Fibroblast of lung (primary cell): ENCODE results near the gene UNC5A. TPM values are rescaled to one million over a fixed set of nuclear protein-coding genes. Genes with fewer than 3 reads are reported as not detected.

ENCODE experiments used
- DNase-seq, 2 donors: peaks; one replicate each; pipeline versions ENCODE4 v3.0.0 to v3.0.0-alpha.2; 2010; ENCODE audit warnings: low read depth in 2 of 2
- H2AFZ ChIP-seq: 2 replicates; pipeline ENCODE4 v1.5.1; 2012; ENCODE audit warnings: low read length, control low read depth, inconsistent platforms
- H3K27ac ChIP-seq: 2 replicates; pipeline ENCODE4 v1.5.1; 2011; ENCODE audit warnings: low read length, control low read depth; ENCODE audit not compliant: insufficient read depth
- H3K27me3 ChIP-seq: 2 replicates; pipeline ENCODE4 v1.5.1; 2011; ENCODE audit warnings: mild to moderate bottlenecking, low read length; ENCODE audit not compliant: control insufficient read depth, insufficient read depth
- H3K36me3 ChIP-seq: 2 replicates; pipeline ENCODE4 v1.5.1; 2011; ENCODE audit warnings: low read length; ENCODE audit not compliant: control insufficient read depth, insufficient read depth
- H3K4me1 ChIP-seq: 2 replicates; pipeline ENCODE4 v1.5.1; 2011; ENCODE audit warnings: low read length; ENCODE audit not compliant: control insufficient read depth, insufficient read depth; ENCODE audit errors: extremely low read depth
- H3K4me2 ChIP-seq: 2 replicates; pipeline ENCODE4 v1.5.1; 2011; ENCODE audit warnings: low read length, control low read depth; ENCODE audit not compliant: insufficient read depth; ENCODE audit errors: extremely low read depth
- H3K4me3 ChIP-seq, 4 experiments: fragments of 200-600 bp in 1 of 4; sonication (generic) in 1 of 4; replicated peaks in 1 of 4; 2 replicates each; pipeline ENCODE4 v1.5.1; 2011 to 2016; ENCODE audit warnings: low read length in 4 of 4, low read depth in 3 of 4, mild to moderate bottlenecking in 3 of 4, control low read depth in 2 of 4, inconsistent platforms in 1 of 4, mixed read lengths in 1 of 4; ENCODE audit not compliant: insufficient read depth in 1 of 4; ENCODE audit errors: control extremely low read depth in 1 of 4
- H3K79me2 ChIP-seq: 2 replicates; pipeline ENCODE4 v1.5.1; 2012; ENCODE audit warnings: mild to moderate bottlenecking, low read length, inconsistent platforms; ENCODE audit not compliant: control insufficient read depth, insufficient read depth
- H3K9ac ChIP-seq: 2 replicates; pipeline ENCODE4 v1.5.1; 2011; ENCODE audit warnings: mild to moderate bottlenecking, low read length, control low read depth; ENCODE audit not compliant: insufficient read depth
- H3K9me3 ChIP-seq: 2 replicates; pipeline ENCODE4 v1.5.1; 2012; ENCODE audit warnings: low read depth, low read length; ENCODE audit not compliant: control insufficient read depth, insufficient read depth
- H4K20me1 ChIP-seq: 2 replicates; pipeline ENCODE4 v1.5.1; 2011; ENCODE audit warnings: low read length; ENCODE audit not compliant: control insufficient read depth, insufficient read depth; ENCODE audit errors: extremely low read depth
- EZH2 ChIP-seq: IDR thresholded peaks from 2 replicates; pipeline ENCODE4 v1.5.1; 2012; ENCODE audit warnings: low read length, control low read depth, mild to moderate bottlenecking; ENCODE audit errors: missing control alignments
- polyA plus RNA-seq, 2 donors: library from polyadenylated mRNA; depleted of rRNA in 1 of 2; stranded (reverse) in 1 of 2; unstranded in 1 of 2; fragments of >200 nt; gene quantifications; 2 replicates each; pipeline ENCODE4 v1.2.1, GENCODE V29; 2011 to 2012; ENCODE audit warnings: missing spikeins in 1 of 2
- total RNA-seq: library from RNA; depleted of rRNA; stranded (reverse); fragments of >200 nt; gene quantifications from 2 replicates; pipeline ENCODE4 v1.2.1, GENCODE V29; 2014
- TF ChIP-seq, protein P1 (sequence below), 2 donors: IDR thresholded peaks in 1 of 2; conservative IDR thresholded peaks in 1 of 2; 1 replicate in 1 of 2; 2 replicates in 1 of 2; pipeline ENCODE4 v1.5.1; 2011 to 2012; ENCODE audit warnings: low read length in 2 of 2, control low read depth in 1 of 2, inconsistent platforms in 1 of 2, low read depth in 1 of 2, mild to moderate bottlenecking in 1 of 2

UNC5A gene
- total and polyA plus RNA-seq, 2 donors (not counting 1 experiment from before 2014, with no cell fraction given) = not detected

- no peaks in the 10 kb centered on the region for H4K20me1 ChIP-seq
- no peak overlapping the region for H3K9ac ChIP-seq
- no peaks in the 10 kb centered on the region for H3K36me3 ChIP-seq
- no peaks in the 10 kb centered on the region for H3K79me2 ChIP-seq
- TF ChIP-seq EZH2 = no peak
- TF ChIP-seq, protein P1, sequence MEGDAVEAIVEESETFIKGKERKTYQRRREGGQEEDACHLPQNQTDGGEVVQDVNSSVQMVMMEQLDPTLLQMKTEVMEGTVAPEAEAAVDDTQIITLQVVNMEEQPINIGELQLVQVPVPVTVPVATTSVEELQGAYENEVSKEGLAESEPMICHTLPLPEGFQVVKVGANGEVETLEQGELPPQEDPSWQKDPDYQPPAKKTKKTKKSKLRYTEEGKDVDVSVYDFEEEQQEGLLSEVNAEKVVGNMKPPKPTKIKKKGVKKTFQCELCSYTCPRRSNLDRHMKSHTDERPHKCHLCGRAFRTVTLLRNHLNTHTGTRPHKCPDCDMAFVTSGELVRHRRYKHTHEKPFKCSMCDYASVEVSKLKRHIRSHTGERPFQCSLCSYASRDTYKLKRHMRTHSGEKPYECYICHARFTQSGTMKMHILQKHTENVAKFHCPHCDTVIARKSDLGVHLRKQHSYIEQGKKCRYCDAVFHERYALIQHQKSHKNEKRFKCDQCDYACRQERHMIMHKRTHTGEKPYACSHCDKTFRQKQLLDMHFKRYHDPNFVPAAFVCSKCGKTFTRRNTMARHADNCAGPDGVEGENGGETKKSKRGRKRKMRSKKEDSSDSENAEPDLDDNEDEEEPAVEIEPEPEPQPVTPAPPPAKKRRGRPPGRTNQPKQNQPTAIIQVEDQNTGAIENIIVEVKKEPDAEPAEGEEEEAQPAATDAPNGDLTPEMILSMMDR (conservative IDR thresholded peaks at IDR 0.05 in 1 of 2, IDR thresholded peaks at IDR 0.05 in 1 of 2; ENCODE audit: low read depth in 1 of 2, low read length in 2 of 2) = no peak
- H3K4me1 ChIP-seq = no peaks in the 10 kb centered on the region
- no peak overlapping the region for H3K4me2 ChIP-seq
- H2AFZ ChIP-seq = no peak overlapping the region
- H3K27me3 ChIP-seq = peaks cover 4% of the 10 kb centered on the region
- no peak for DNase-seq
- no peak overlapping the region for H3K4me3 ChIP-seq
- no peak overlapping the region for H3K27ac ChIP-seq
- no peaks in the 10 kb centered on the region for H3K9me3 ChIP-seq
Observed at GRCh38 chr5:176776916-176777315, 33.4 kb upstream of the UNC5A start.

- H3K79me2 ChIP-seq = no peaks in the 10 kb centered on the region
- DNase-seq = no peak
- H4K20me1 ChIP-seq = no peaks in the 10 kb centered on the region
- H3K36me3 ChIP-seq = no peaks in the 10 kb centered on the region
- no peaks in the 10 kb centered on the region for H3K4me1 ChIP-seq
- H3K9ac ChIP-seq = no peak overlapping the region
- no peak overlapping the region for H3K4me3 ChIP-seq
- no peak overlapping the region for H2AFZ ChIP-seq
- peaks cover 4% of the 10 kb centered on the region for H3K27me3 ChIP-seq
- H3K4me2 ChIP-seq = no peak overlapping the region
- no peak overlapping the region for H3K27ac ChIP-seq
- TF ChIP-seq, protein P1 (conservative IDR thresholded peaks at IDR 0.05 in 1 of 2, IDR thresholded peaks at IDR 0.05 in 1 of 2; ENCODE audit: low read depth in 1 of 2, low read length in 2 of 2) = no peak
- TF ChIP-seq EZH2 = no peak
- H3K9me3 ChIP-seq = no peaks in the 10 kb centered on the region
Observed at GRCh38 chr5:176778921-176779465, 31.4 kb upstream of the UNC5A start.

DNA sequence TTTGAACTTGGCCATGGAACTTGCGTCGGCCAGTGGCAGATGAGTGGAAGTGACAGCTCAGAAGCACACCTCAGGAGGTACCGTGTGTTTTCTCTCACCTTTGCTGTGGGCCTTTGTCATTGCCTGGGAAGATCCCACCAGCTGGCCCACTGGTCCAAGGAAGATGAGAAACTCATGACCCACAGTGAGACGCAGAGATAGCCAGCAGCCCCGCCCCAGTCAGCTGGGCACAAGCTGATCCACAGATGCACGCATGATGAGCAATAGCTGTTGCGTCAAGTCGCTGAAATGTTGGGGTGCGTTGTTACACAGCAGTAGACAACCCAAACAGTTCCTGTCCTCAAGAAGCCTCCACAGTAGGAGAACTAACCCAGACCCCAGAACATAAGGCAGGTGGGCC, 30.8 kb upstream of the UNC5A start:
- Histone ChIP-seq H3K27ac (no peak overlapping the region), H4K20me1 (no peaks in the 10 kb centered on the region), H3K9me3 (no peaks in the 10 kb centered on the region), H2AFZ (no peak overlapping the region), H3K9ac (no peak overlapping the region), H3K79me2 (no peaks in the 10 kb centered on the region), H3K4me2 (no peak overlapping the region), H3K36me3 (no peaks in the 10 kb centered on the region), H3K27me3 (peaks cover 4% of the 10 kb centered on the region), H3K4me1 (peaks cover 3% of the 10 kb centered on the region), H3K4me3 (no peak overlapping the region)
- TF ChIP-seq, protein P1 (conservative IDR thresholded peaks at IDR 0.05 in 1 of 2, IDR thresholded peaks at IDR 0.05 in 1 of 2; ENCODE audit: low read depth in 1 of 2, low read length in 2 of 2) = no peak
- no peak for TF ChIP-seq EZH2
- DNase-seq = no peak
